Type B pancreatic cell (in vitro differentiated cells): Measurements from ENCODE around the gene SMPD1. TPM values are rescaled to one million over a fixed set of nuclear protein-coding genes. Genes with fewer than 3 reads are reported as not detected.

Source experiments
- DNase-seq: peaks from one replicate; pipeline ENCODE4 v3.0.0; 2021; ENCODE audit warnings: mixed read lengths; ENCODE audit not compliant: unreplicated experiment; ENCODE audit errors: extremely low spot score
- H3K27ac Mint-ChIP-seq: 2 replicates; pipeline ENCODE4 v1.8.0; 2021; ENCODE audit warnings: mild to moderate bottlenecking, mixed read lengths
- H3K27me3 Mint-ChIP-seq: 2 replicates; pipeline ENCODE4 v1.8.0; 2021; ENCODE audit warnings: mixed read lengths
- H3K36me3 Mint-ChIP-seq: 2 replicates; pipeline ENCODE4 v1.8.0; 2021; ENCODE audit warnings: mixed read lengths
- H3K4me1 Mint-ChIP-seq: one replicate; pipeline ENCODE4 v1.8.0; 2021; ENCODE audit warnings: mixed read lengths; ENCODE audit not compliant: unreplicated experiment
- H3K4me3 Mint-ChIP-seq: 2 replicates; pipeline ENCODE4 v1.8.0; 2021; ENCODE audit warnings: mild to moderate bottlenecking, mixed read lengths
- H3K9me3 Mint-ChIP-seq: 2 replicates; pipeline ENCODE4 v1.8.0; 2021; ENCODE audit warnings: mixed read lengths
- total RNA-seq: library from RNA; stranded (reverse); gene quantifications from 2 replicates; pipeline ENCODE4 v1.2.1, GENCODE V29; 2021; ENCODE audit warnings: low replicate concordance
- TF ChIP-seq, protein P1 (sequence below): fragments of 200-600 bp; sonication (generic); conservative IDR thresholded peaks from 2 replicates; pipeline ENCODE4 v1.5.0; 2021; ENCODE audit warnings: antibody characterized with exemption, mild to moderate bottlenecking

SMPD1 gene
- total RNA-seq, 1 donor from 2014 or later, result 31.6 TPM

DNA sequence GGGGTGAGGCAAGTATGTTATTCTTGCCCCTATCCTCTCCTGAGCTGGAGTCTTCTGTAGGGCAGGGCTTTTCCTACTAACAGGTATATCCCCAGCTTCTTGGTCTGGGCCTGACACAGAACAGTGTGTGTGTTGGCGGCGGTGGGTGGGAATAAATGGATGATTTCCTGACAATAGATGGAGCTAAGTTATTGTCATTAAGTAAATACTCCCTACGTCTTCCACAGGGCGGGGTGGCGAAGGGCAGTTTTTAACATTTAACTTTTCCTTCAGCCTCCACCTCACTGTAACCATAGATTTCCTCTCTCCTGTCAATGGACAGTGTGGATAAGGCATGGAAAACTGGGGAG lies 11.7 kb upstream of the SMPD1 start:
- Mint-ChIP-seq H3K27me3 (peaks cover 8% of the 10 kb centered on the region), H3K4me3 (no peak overlapping the region), H3K27ac (no peak overlapping the region), H3K36me3 (no peaks in the 10 kb centered on the region), H3K9me3 (no peaks in the 10 kb centered on the region), H3K4me1 (peaks cover 5% of the 10 kb centered on the region)
- TF ChIP-seq, protein P1, sequence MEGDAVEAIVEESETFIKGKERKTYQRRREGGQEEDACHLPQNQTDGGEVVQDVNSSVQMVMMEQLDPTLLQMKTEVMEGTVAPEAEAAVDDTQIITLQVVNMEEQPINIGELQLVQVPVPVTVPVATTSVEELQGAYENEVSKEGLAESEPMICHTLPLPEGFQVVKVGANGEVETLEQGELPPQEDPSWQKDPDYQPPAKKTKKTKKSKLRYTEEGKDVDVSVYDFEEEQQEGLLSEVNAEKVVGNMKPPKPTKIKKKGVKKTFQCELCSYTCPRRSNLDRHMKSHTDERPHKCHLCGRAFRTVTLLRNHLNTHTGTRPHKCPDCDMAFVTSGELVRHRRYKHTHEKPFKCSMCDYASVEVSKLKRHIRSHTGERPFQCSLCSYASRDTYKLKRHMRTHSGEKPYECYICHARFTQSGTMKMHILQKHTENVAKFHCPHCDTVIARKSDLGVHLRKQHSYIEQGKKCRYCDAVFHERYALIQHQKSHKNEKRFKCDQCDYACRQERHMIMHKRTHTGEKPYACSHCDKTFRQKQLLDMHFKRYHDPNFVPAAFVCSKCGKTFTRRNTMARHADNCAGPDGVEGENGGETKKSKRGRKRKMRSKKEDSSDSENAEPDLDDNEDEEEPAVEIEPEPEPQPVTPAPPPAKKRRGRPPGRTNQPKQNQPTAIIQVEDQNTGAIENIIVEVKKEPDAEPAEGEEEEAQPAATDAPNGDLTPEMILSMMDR, result no peak
- DNase-seq, result no peak

- no peaks in the 10 kb centered on the region for H3K36me3 Mint-ChIP-seq
- H3K27ac Mint-ChIP-seq, result no peak overlapping the region
- no peak for DNase-seq
- H3K27me3 Mint-ChIP-seq, result no peaks in the 10 kb centered on the region
- TF ChIP-seq, protein P1, result no peak
- no peak overlapping the region for H3K4me3 Mint-ChIP-seq
- H3K4me1 Mint-ChIP-seq, result peaks cover 25% of the 10 kb centered on the region
- H3K9me3 Mint-ChIP-seq, result no peaks in the 10 kb centered on the region
Measured at GRCh38 chr11:6385046-6385777, 5.1 kb upstream of the SMPD1 start.

DNA sequence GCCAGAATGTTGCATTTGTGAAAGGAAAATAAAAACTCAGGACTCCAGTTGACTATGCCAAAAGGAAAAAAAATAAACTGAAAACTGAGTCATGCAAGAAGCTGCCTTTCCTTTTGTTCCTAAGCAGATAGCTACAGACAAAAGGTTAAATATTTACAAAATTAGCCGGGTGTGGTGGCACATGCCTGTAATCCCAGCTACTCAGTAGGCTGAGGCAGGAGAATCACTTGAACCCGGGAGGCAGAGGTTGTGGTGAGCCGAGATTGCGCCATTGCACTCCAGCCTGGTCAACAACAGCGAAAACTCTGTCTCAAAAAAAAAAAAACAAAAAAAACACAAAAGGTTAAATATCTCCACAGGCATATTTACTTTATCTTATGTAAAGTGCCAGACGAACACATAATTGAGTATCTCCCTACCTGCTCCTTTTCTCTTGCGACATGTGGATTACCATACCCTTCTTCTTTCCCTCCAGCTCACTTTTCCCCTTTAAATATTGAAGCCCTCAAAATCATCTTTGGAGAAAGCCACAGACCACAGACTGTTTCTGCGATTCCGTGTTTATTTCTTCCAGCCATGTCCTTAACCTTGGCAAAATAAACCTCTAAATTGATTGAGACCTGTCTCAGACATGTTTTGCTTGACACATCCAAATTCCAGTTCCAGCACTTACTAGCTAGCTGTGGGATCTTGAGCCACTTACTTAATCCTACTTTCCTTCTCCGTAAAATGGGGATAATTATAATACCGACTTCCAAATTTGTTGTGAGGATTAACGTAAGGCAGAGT lies 2.3 kb upstream of the SMPD1 start:
- Mint-ChIP-seq H3K4me1 (peaks cover 36% of the 10 kb centered on the region), H3K27me3 (no peaks in the 10 kb centered on the region), H3K36me3 (no peaks in the 10 kb centered on the region), H3K9me3 (no peaks in the 10 kb centered on the region), H3K4me3 (peak overlapping the region; percentile 13), H3K27ac (peak overlapping the region; percentile 25)
- no peak for DNase-seq
- TF ChIP-seq, protein P1, result no peak

DNA sequence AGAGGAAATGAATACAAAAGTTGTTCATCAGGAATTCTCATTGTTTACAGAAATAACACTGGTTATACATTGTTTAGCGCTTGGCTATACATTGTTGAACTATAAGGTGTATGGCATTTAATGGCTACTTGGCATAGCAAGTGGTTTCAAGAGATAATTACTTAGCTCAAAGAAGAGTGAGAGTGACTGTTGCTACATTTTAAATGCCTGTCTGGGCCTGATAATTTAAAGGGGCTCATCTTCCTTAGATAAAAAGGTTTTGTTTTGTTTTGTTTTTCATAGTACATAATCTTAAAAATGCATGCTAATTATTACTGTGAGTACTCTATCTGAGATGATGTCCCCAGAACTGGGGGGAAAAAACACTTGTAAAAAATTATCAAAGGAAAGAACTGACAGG lies 1.5 kb upstream of the SMPD1 start:
- H3K27ac Mint-ChIP-seq, result peak overlapping the region; percentile 25
- no peak for DNase-seq
- H3K36me3 Mint-ChIP-seq, result no peaks in the 10 kb centered on the region
- TF ChIP-seq, protein P1, result no peak
- H3K9me3 Mint-ChIP-seq, result no peaks in the 10 kb centered on the region
- peak overlapping the region; percentile 13 for H3K4me3 Mint-ChIP-seq
- H3K27me3 Mint-ChIP-seq, result no peaks in the 10 kb centered on the region
- H3K4me1 Mint-ChIP-seq, result peaks cover 32% of the 10 kb centered on the region

GRCh38 chr11:6390718-6391469 lies 620 bp downstream of the SMPD1 start:
- H3K9me3 Mint-ChIP-seq, result no peaks in the 10 kb centered on the region
- H3K27ac Mint-ChIP-seq, result no peak overlapping the region

More at GRCh38 chr11:6390718-6391469, 620 bp downstream of the SMPD1 start:
- no peaks in the 10 kb centered on the region for H3K36me3 Mint-ChIP-seq
- H3K27me3 Mint-ChIP-seq, result no peaks in the 10 kb centered on the region
- H3K4me1 Mint-ChIP-seq, result peaks cover 30% of the 10 kb centered on the region
- no peak for DNase-seq
- peak overlapping the region; percentile 93 for H3K4me3 Mint-ChIP-seq
- TF ChIP-seq, protein P1, result no peak
